ENCODE data around the gene SLC4A8.

The SLC4A8 gene

DNA sequence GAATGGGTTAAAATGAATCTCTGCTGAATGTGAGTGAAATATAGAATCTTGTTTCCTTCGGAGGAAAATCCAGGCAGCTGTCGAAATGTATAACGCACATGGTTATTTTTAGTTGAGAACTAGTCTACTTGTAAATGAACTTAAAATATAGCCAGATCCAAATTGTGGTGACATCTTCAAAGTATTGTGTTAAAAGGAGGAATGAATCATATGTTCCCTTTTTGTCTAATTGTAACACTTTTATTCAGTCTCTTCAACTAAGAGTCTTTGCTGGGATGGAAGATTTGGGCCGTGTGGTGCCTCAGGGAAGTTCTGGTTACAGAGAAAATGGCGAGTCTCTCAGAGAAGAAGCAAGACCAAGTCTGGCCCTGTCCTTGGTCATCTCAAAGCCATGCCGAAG, 82.5 kb downstream of the SLC4A8 start:
- Histone ChIP-seq H3K27ac (replicated peaks; ENCODE audit: low read length) (no peak overlapping the region), H2BK12ac (ENCODE audit: low read length) (no peak overlapping the region), H3K9ac (ENCODE audit: low read depth, low read length, poor library complexity) (no peak overlapping the region), H3K79me1 (ENCODE audit: low read depth, low read length) (no peaks in the 10 kb centered on the region), H2AK5ac (ENCODE audit: low read depth, low read length) (no peak overlapping the region), H3K4me1 (ENCODE audit: control insufficient read depth in 2 of 2, insufficient read depth in 1 of 2, low read depth in 1 of 2, low read length in 2 of 2) (peaks cover 0 to 1% of the 10 kb centered on the region in 2 donors), H3K9me3 (replicated peaks in 1 of 2; ENCODE audit: control insufficient read depth in 2 of 2, insufficient read depth in 1 of 2, low read depth in 1 of 2, low read length in 2 of 2) (no peaks in the 10 kb centered on the region), H3K4me2 (ENCODE audit: insufficient read depth, low read length, poor library complexity, severe bottlenecking) (no peak overlapping the region), H3K18ac (ENCODE audit: low read length) (no peak overlapping the region), H3K23ac (ENCODE audit: low read depth, low read length, poor library complexity) (no peak overlapping the region), H3K4ac (ENCODE audit: low read length) (no peak overlapping the region), H4K8ac (ENCODE audit: low read depth, low read length) (no peak overlapping the region), H2BK120ac (ENCODE audit: low read depth, low read length) (no peak overlapping the region), H3K27me3 (ENCODE audit: control insufficient read depth in 3 of 3, insufficient read depth in 3 of 3, low read depth in 1 of 3, low read length in 3 of 3) (no peaks in the 10 kb centered on the region), H2BK15ac (ENCODE audit: low read length) (no peak overlapping the region), H3K36me3 (replicated peaks in 1 of 2; ENCODE audit: control insufficient read depth in 2 of 2, insufficient read depth in 2 of 2, low read length in 2 of 2) (peaks cover 2 to 32% of the 10 kb centered on the region in 2 donors), H3K4me3 (ENCODE audit: low read length in 2 of 2) (no peak overlapping the region), H2BK5ac (ENCODE audit: low read length) (no peak overlapping the region), H3K14ac (ENCODE audit: low read length) (no peak overlapping the region), H4K91ac (ENCODE audit: low read depth, low read length, poor library complexity) (no peak overlapping the region), H2AFZ (ENCODE audit: low read length) (no peak overlapping the region)
- no CpG with 5 or more reads among the region's 6 CpGs for WGBS, 2 donors (ENCODE audit: extremely low coverage in 2 of 2, insufficient read length in 2 of 2, insufficient replicate concordance in 1 of 2)
- DNase-seq (ENCODE audit: low spot score) = no peak

DNA sequence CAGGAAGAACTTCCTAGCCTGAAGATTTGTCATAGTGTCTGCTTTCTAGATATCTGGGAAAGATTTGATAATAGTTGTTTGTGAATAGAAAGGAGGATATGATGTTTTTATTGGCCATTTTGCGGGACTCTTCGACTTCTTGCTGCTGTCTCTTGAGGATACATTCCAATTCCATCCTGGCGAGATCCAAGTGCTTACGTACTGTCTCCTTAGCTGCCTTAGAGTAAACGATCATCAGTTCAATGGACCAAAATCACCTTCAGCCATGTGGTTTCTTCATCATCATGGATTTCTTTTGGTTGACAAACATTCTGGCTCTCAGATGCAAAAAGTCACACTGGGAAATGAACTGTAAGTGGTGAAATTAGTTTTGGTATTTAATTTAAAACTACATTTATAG, 83.7 kb downstream of the SLC4A8 start:
- Histone ChIP-seq H3K36me3 (replicated peaks in 1 of 2; ENCODE audit: control insufficient read depth in 2 of 2, insufficient read depth in 2 of 2, low read length in 2 of 2) (peaks cover 2 to 32% of the 10 kb centered on the region in 2 donors), H3K23ac (ENCODE audit: low read depth, low read length, poor library complexity) (no peak overlapping the region), H2BK5ac (ENCODE audit: low read length) (no peak overlapping the region), H2AFZ (ENCODE audit: low read length) (no peak overlapping the region), H3K4me1 (ENCODE audit: control insufficient read depth in 2 of 2, insufficient read depth in 1 of 2, low read depth in 1 of 2, low read length in 2 of 2) (peaks cover 0 to 1% of the 10 kb centered on the region in 2 donors), H2AK5ac (ENCODE audit: low read depth, low read length) (no peak overlapping the region), H2BK12ac (ENCODE audit: low read length) (no peak overlapping the region), H3K79me1 (ENCODE audit: low read depth, low read length) (no peaks in the 10 kb centered on the region), H3K9me3 (replicated peaks in 1 of 2; ENCODE audit: control insufficient read depth in 2 of 2, insufficient read depth in 1 of 2, low read depth in 1 of 2, low read length in 2 of 2) (no peaks in the 10 kb centered on the region), H3K4me3 (ENCODE audit: low read length in 2 of 2) (no peak overlapping the region), H2BK15ac (ENCODE audit: low read length) (no peak overlapping the region), H4K91ac (ENCODE audit: low read depth, low read length, poor library complexity) (no peak overlapping the region), H3K4me2 (ENCODE audit: insufficient read depth, low read length, poor library complexity, severe bottlenecking) (no peak overlapping the region), H3K18ac (ENCODE audit: low read length) (no peak overlapping the region), H3K27ac (replicated peaks; ENCODE audit: low read length) (no peak overlapping the region), H3K27me3 (ENCODE audit: control insufficient read depth in 3 of 3, insufficient read depth in 3 of 3, low read depth in 1 of 3, low read length in 3 of 3) (no peaks in the 10 kb centered on the region), H3K14ac (ENCODE audit: low read length) (no peak overlapping the region), H2BK120ac (ENCODE audit: low read depth, low read length) (no peak overlapping the region), H4K8ac (ENCODE audit: low read depth, low read length) (no peak overlapping the region), H3K4ac (ENCODE audit: low read length) (no peak overlapping the region), H3K9ac (ENCODE audit: low read depth, low read length, poor library complexity) (no peak overlapping the region)
- no peak for DNase-seq (ENCODE audit: low spot score)
- no CpG with 5 or more reads among the region's 5 CpGs for WGBS, 2 donors (ENCODE audit: extremely low coverage in 2 of 2, insufficient read length in 2 of 2, insufficient replicate concordance in 1 of 2)

- Histone ChIP-seq H3K18ac (ENCODE audit: low read length) (no peak overlapping the region), H2BK12ac (ENCODE audit: low read length) (no peak overlapping the region), H2AK5ac (ENCODE audit: low read depth, low read length) (no peak overlapping the region), H3K14ac (ENCODE audit: low read length) (no peak overlapping the region), H3K27me3 (ENCODE audit: control insufficient read depth in 3 of 3, insufficient read depth in 3 of 3, low read depth in 1 of 3, low read length in 3 of 3) (no peaks in the 10 kb centered on the region), H4K8ac (ENCODE audit: low read depth, low read length) (no peak overlapping the region), H3K27ac (replicated peaks; ENCODE audit: low read length) (no peak overlapping the region), H2BK5ac (ENCODE audit: low read length) (no peak overlapping the region), H4K91ac (ENCODE audit: low read depth, low read length, poor library complexity) (no peak overlapping the region), H3K9ac (ENCODE audit: low read depth, low read length, poor library complexity) (no peak overlapping the region), H3K4me1 (ENCODE audit: control insufficient read depth in 2 of 2, insufficient read depth in 1 of 2, low read depth in 1 of 2, low read length in 2 of 2) (no peaks in the 10 kb centered on the region), H2BK15ac (ENCODE audit: low read length) (no peak overlapping the region), H3K36me3 (replicated peaks in 1 of 2; ENCODE audit: control insufficient read depth in 2 of 2, insufficient read depth in 2 of 2, low read length in 2 of 2) (peaks cover 2 to 27% of the 10 kb centered on the region in 2 donors), H2AFZ (ENCODE audit: low read length) (no peak overlapping the region), H3K23ac (ENCODE audit: low read depth, low read length, poor library complexity) (no peak overlapping the region), H3K79me1 (ENCODE audit: low read depth, low read length) (no peaks in the 10 kb centered on the region), H2BK120ac (ENCODE audit: low read depth, low read length) (no peak overlapping the region), H3K4ac (ENCODE audit: low read length) (no peak overlapping the region), H3K4me3 (ENCODE audit: low read length in 2 of 2) (no peak overlapping the region), H3K9me3 (replicated peaks in 1 of 2; ENCODE audit: control insufficient read depth in 2 of 2, insufficient read depth in 1 of 2, low read depth in 1 of 2, low read length in 2 of 2) (no peaks in the 10 kb centered on the region), H3K4me2 (ENCODE audit: insufficient read depth, low read length, poor library complexity, severe bottlenecking) (no peak overlapping the region)
- WGBS, 2 donors (ENCODE audit: extremely low coverage in 2 of 2, insufficient read length in 2 of 2, insufficient replicate concordance in 1 of 2) = no CpG with 5 or more reads among the region's 7 CpGs
- no peak for DNase-seq (ENCODE audit: low spot score)
Measured at GRCh38 chr12:51511546-51512260, 87.1 kb downstream of the SLC4A8 start.

DNA sequence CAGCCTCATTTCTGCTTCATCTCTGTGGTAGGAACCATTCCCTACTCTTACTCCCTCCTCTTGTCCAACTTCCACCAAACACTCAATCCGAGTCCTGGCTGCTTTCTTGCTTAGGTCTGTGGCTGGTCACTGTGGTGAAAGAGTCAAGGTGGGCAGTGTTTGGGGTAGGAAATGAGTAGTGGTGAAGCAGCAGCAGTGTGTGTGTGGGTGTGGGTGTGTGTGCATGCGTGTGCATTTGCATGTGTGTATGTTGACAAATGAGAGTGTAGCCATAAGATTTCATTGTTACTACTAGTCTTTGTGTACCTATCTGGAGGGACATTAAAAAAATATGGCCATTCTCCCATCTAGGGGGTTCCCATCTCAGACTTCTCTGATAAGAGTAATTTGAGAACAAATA, 87.8 kb downstream of the SLC4A8 start:
- Histone ChIP-seq H2BK120ac (ENCODE audit: low read depth, low read length) (no peak overlapping the region), H3K23ac (ENCODE audit: low read depth, low read length, poor library complexity) (no peak overlapping the region), H4K8ac (ENCODE audit: low read depth, low read length) (no peak overlapping the region), H3K27ac (replicated peaks; ENCODE audit: low read length) (no peak overlapping the region), H3K4me1 (ENCODE audit: control insufficient read depth in 2 of 2, insufficient read depth in 1 of 2, low read depth in 1 of 2, low read length in 2 of 2) (no peaks in the 10 kb centered on the region), H4K91ac (ENCODE audit: low read depth, low read length, poor library complexity) (no peak overlapping the region), H2AK5ac (ENCODE audit: low read depth, low read length) (no peak overlapping the region), H3K14ac (ENCODE audit: low read length) (no peak overlapping the region), H2AFZ (ENCODE audit: low read length) (no peak overlapping the region), H3K36me3 (replicated peaks in 1 of 2; ENCODE audit: control insufficient read depth in 2 of 2, insufficient read depth in 2 of 2, low read length in 2 of 2) (peaks cover 2 to 23% of the 10 kb centered on the region in 2 donors), H3K9ac (ENCODE audit: low read depth, low read length, poor library complexity) (no peak overlapping the region), H3K9me3 (replicated peaks in 1 of 2; ENCODE audit: control insufficient read depth in 2 of 2, insufficient read depth in 1 of 2, low read depth in 1 of 2, low read length in 2 of 2) (no peaks in the 10 kb centered on the region), H3K18ac (ENCODE audit: low read length) (no peak overlapping the region), H3K79me1 (ENCODE audit: low read depth, low read length) (no peaks in the 10 kb centered on the region), H3K4ac (ENCODE audit: low read length) (no peak overlapping the region), H2BK5ac (ENCODE audit: low read length) (no peak overlapping the region), H2BK15ac (ENCODE audit: low read length) (no peak overlapping the region), H3K27me3 (ENCODE audit: control insufficient read depth in 3 of 3, insufficient read depth in 3 of 3, low read depth in 1 of 3, low read length in 3 of 3) (no peaks in the 10 kb centered on the region), H3K4me3 (ENCODE audit: low read length in 2 of 2) (no peak overlapping the region), H3K4me2 (ENCODE audit: insufficient read depth, low read length, poor library complexity, severe bottlenecking) (no peak overlapping the region), H2BK12ac (ENCODE audit: low read length) (no peak overlapping the region)
- no CpG with 5 or more reads among the region's 2 CpGs for WGBS, 2 donors (ENCODE audit: extremely low coverage in 2 of 2, insufficient read length in 2 of 2, insufficient replicate concordance in 1 of 2)
- DNase-seq (ENCODE audit: low spot score) = no peak

Measured in neuronal stem cell (in vitro differentiated cells).